Ishikawa (cell line): ENCODE data around the gene RAB8B.

Experiments
- CEBPB ChIP-seq: IDR thresholded peaks from 2 replicates; pipeline ENCODE4 v1.6.1; 2012
- EGR1 ChIP-seq: IDR thresholded peaks from 2 replicates; pipeline ENCODE4 v1.6.1; 2012
- EP300 ChIP-seq: IDR thresholded peaks from 2 replicates; pipeline ENCODE4 v1.6.1; 2012; ENCODE audit warnings: borderline replicate concordance
- TAF1 ChIP-seq: IDR thresholded peaks from 2 replicates; pipeline ENCODE4 v1.6.1; 2012; ENCODE audit warnings: low read depth, mild to moderate bottlenecking
- TCF12 ChIP-seq: IDR thresholded peaks from 2 replicates; pipeline ENCODE4 v1.6.1; 2012; ENCODE audit warnings: low read depth
- TEAD4 ChIP-seq: IDR thresholded peaks from 2 replicates; pipeline ENCODE4 v1.6.1; 2012
- TF ChIP-seq, protein P1 (sequence below): IDR thresholded peaks from 2 replicates; pipeline ENCODE4 v1.6.1; 2012
- TF ChIP-seq, protein P2 (sequence below): IDR thresholded peaks from 2 replicates; pipeline ENCODE4 v1.6.1; 2012; ENCODE audit warnings: low read depth, mild to moderate bottlenecking

DNA sequence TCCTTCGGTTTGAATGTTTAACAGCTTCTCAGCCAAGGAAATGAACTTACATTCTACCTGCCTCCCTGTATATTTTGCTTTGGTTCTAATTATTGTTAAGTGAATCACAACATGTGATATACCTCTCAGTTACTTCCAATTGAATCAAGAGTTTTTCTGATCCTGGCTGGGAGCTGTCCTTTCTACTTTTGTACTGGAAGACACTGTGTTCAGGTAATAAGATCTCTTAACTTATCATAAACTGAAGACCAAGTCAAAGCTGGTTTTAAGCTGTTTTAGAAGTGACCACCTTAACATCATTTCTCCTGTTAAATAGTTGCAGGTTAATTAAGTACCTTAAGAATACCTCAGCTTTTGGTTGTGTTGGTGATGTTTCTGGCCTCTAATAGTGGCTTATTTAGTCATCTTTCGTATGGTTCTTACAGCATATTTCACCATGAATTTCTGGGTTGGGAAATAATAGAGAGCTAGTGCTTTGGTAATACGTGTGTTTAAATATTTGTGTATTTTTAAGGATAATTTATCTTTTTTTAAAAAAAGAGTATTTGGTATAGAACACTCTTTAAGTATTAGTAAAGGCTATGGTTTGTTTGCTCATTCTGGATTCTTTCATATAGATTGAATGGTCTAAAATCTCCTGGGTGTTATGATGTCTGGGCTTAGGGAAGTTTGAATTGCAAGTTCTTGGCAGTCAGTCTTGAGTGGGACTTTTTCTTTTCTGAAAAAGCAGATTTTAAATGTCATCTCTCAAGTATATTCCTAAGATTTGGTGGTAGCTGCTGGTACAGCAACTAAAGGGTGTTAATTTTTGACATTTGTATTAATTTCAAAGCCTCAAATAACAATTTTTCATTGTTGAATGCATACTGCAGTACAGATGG is 1.6 kb downstream of the RAB8B start:
- TF ChIP-seq TEAD4, result no peak
- TF ChIP-seq, protein P1, sequence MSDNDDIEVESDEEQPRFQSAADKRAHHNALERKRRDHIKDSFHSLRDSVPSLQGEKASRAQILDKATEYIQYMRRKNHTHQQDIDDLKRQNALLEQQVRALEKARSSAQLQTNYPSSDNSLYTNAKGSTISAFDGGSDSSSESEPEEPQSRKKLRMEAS, result no peak
- TF ChIP-seq EP300, result no peak
- TF ChIP-seq TAF1, result no peak
- no peak for TF ChIP-seq EGR1
- TF ChIP-seq CEBPB, result no peak
- TF ChIP-seq, protein P2, sequence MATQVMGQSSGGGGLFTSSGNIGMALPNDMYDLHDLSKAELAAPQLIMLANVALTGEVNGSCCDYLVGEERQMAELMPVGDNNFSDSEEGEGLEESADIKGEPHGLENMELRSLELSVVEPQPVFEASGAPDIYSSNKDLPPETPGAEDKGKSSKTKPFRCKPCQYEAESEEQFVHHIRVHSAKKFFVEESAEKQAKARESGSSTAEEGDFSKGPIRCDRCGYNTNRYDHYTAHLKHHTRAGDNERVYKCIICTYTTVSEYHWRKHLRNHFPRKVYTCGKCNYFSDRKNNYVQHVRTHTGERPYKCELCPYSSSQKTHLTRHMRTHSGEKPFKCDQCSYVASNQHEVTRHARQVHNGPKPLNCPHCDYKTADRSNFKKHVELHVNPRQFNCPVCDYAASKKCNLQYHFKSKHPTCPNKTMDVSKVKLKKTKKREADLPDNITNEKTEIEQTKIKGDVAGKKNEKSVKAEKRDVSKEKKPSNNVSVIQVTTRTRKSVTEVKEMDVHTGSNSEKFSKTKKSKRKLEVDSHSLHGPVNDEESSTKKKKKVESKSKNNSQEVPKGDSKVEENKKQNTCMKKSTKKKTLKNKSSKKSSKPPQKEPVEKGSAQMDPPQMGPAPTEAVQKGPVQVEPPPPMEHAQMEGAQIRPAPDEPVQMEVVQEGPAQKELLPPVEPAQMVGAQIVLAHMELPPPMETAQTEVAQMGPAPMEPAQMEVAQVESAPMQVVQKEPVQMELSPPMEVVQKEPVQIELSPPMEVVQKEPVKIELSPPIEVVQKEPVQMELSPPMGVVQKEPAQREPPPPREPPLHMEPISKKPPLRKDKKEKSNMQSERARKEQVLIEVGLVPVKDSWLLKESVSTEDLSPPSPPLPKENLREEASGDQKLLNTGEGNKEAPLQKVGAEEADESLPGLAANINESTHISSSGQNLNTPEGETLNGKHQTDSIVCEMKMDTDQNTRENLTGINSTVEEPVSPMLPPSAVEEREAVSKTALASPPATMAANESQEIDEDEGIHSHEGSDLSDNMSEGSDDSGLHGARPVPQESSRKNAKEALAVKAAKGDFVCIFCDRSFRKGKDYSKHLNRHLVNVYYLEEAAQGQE, result peak; percentile 23; the same call in 1 of the 2 replicates
- no peak for TF ChIP-seq TCF12
